Body of pancreas (tissue), 4 donors: ENCODE measurements around the gene FAM131B.

ENCODE experiments used
- CTCF ChIP-seq, 7 experiments: fragments of 450-650 bp in 4 of 7; fragments of 200-600 bp in 3 of 7; sonication (generic) in 3 of 7; IDR thresholded peaks; one replicate each; pipeline ENCODE4 v1.5.1; 2016 to 2019; ENCODE audit warnings: antibody characterized with exemption in 7 of 7
- POLR2A ChIP-seq, 3 donors: fragments of 450-650 bp; IDR thresholded peaks; one replicate each; pipeline ENCODE4 v1.6.1; 2016; ENCODE audit warnings: antibody characterized with exemption in 3 of 3, mild to moderate bottlenecking in 2 of 3

- TF ChIP-seq CTCF (IDR thresholded peaks at IDR 0.05) (no peak), POLR2A (IDR thresholded peaks at IDR 0.05) (no peak)
These were observed 42.9 kb upstream of the FAM131B start for GRCh38 chr7:143405173-143406001.
